Mesenchymal stem cell (in vitro differentiated cells and primary cell): Measurements from ENCODE around the gene PTPA.

ENCODE experiments used
- DNase-seq: peaks from one replicate; pipeline ENCODE4 v3.0.0-alpha.2; 2013
- H2AFZ ChIP-seq: one replicate; pipeline ENCODE4 v1.6.1; 2013; ENCODE audit warnings: low read depth, mild to moderate bottlenecking, control low read depth, inconsistent platforms, low read length, moderate library complexity
- H2AK5ac ChIP-seq: 2 replicates; pipeline ENCODE4 v1.6.1; 2013; ENCODE audit warnings: low read length, moderate library complexity, mild to moderate bottlenecking, inconsistent platforms; ENCODE audit not compliant: severe bottlenecking
- H2BK120ac ChIP-seq: one replicate; pipeline ENCODE4 v1.6.1; 2013; ENCODE audit warnings: low read depth, mild to moderate bottlenecking, inconsistent platforms, low read length, moderate library complexity
- H2BK12ac ChIP-seq, 2 experiments: one replicate each; pipeline ENCODE4 v1.6.1; 2013; ENCODE audit warnings: inconsistent platforms in 2 of 2, low read length in 2 of 2, mild to moderate bottlenecking in 2 of 2, moderate library complexity in 2 of 2, control low read depth in 1 of 2
- H2BK15ac ChIP-seq: one replicate; pipeline ENCODE4 v1.6.1; 2013; ENCODE audit warnings: mild to moderate bottlenecking, low read depth, inconsistent platforms; ENCODE audit not compliant: poor library complexity, severe bottlenecking
- H2BK5ac ChIP-seq: 2 replicates; pipeline ENCODE4 v1.6.1; 2013; ENCODE audit warnings: low read depth, mild to moderate bottlenecking, low read length, control low read depth, inconsistent platforms; ENCODE audit not compliant: poor library complexity, severe bottlenecking
- H3K14ac ChIP-seq, 2 experiments: one replicate each; pipeline ENCODE4 v1.6.1; 2013; ENCODE audit warnings: inconsistent platforms in 2 of 2, low read length in 2 of 2, control low read depth in 1 of 2, mild to moderate bottlenecking in 1 of 2, moderate library complexity in 1 of 2
- H3K18ac ChIP-seq, 2 experiments: one replicate each; pipeline ENCODE4 v1.6.1; 2013; ENCODE audit warnings: inconsistent platforms in 2 of 2, low read length in 2 of 2, control low read depth in 1 of 2, low read depth in 1 of 2, mild to moderate bottlenecking in 1 of 2
- H3K23ac ChIP-seq, 2 experiments: one replicate each; pipeline ENCODE4 v1.6.1; 2013; ENCODE audit warnings: inconsistent platforms in 2 of 2, low read length in 2 of 2, mild to moderate bottlenecking in 2 of 2, moderate library complexity in 2 of 2, control low read depth in 1 of 2
- H3K27ac ChIP-seq: 2 replicates; pipeline ENCODE4 v1.5.1; 2013; ENCODE audit warnings: mild to moderate bottlenecking, moderate library complexity, low read length, control low read depth, inconsistent platforms; ENCODE audit not compliant: poor library complexity, severe bottlenecking
- H3K27me3 ChIP-seq, 2 experiments: 2 replicates each; pipeline versions ENCODE4 v1.6.1 to v1.7.0; 2013; ENCODE audit warnings: low read length in 2 of 2, mild to moderate bottlenecking in 2 of 2, moderate library complexity in 2 of 2, control low read depth in 1 of 2, inconsistent platforms in 1 of 2; ENCODE audit not compliant: control insufficient read depth in 1 of 2, insufficient read depth in 1 of 2
- H3K36me3 ChIP-seq, 2 experiments: 2 replicates each; pipeline versions ENCODE4 v1.6.1 to v1.7.0; 2013; ENCODE audit warnings: low read length in 2 of 2, control low read depth in 1 of 2, inconsistent platforms in 1 of 2, low read depth in 1 of 2, mild to moderate bottlenecking in 1 of 2; ENCODE audit not compliant: insufficient read depth in 2 of 2, control insufficient read depth in 1 of 2
- H3K4ac ChIP-seq, 2 experiments: one replicate each; pipeline ENCODE4 v1.6.1; 2013; ENCODE audit warnings: inconsistent platforms in 2 of 2, low read length in 2 of 2, mild to moderate bottlenecking in 2 of 2, moderate library complexity in 2 of 2, control low read depth in 1 of 2, low read depth in 1 of 2
- H3K4me1 ChIP-seq: 2 replicates; pipeline ENCODE4 v1.6.1; 2013; ENCODE audit warnings: low read depth, low read length, control low read depth; ENCODE audit not compliant: control insufficient read depth, insufficient read depth
- H3K4me2 ChIP-seq: 2 replicates; pipeline ENCODE4 v1.6.1; 2013; ENCODE audit warnings: low read length, mild to moderate bottlenecking, inconsistent platforms; ENCODE audit not compliant: poor library complexity, severe bottlenecking
- H3K4me3 ChIP-seq, 2 experiments: 2 replicates each; pipeline versions ENCODE4 v1.5.1 to v1.7.0; 2013; ENCODE audit warnings: low read length in 2 of 2, mild to moderate bottlenecking in 2 of 2, control low read depth in 1 of 2, low read depth in 1 of 2; ENCODE audit not compliant: insufficient read depth in 1 of 2
- H3K79me1 ChIP-seq: replicated peaks from 2 replicates; pipeline ENCODE4 v1.6.1; 2013; ENCODE audit warnings: mild to moderate bottlenecking, control low read depth, low read length, inconsistent platforms; ENCODE audit not compliant: poor library complexity, severe bottlenecking
- H3K9ac ChIP-seq: 2 replicates; pipeline ENCODE4 v1.7.0; 2013; ENCODE audit warnings: mild to moderate bottlenecking, low read length, moderate library complexity
- H3K9me3 ChIP-seq: 2 replicates; pipeline ENCODE4 v1.7.0; 2013; ENCODE audit warnings: mild to moderate bottlenecking, low read length; ENCODE audit not compliant: control insufficient read depth
- H4K8ac ChIP-seq: one replicate; pipeline ENCODE4 v1.6.1; 2013; ENCODE audit warnings: inconsistent platforms, mild to moderate bottlenecking, low read length, moderate library complexity
- H4K91ac ChIP-seq: one replicate; pipeline ENCODE4 v1.6.1; 2013; ENCODE audit warnings: mild to moderate bottlenecking, low read length, inconsistent platforms
- WGBS: methylation state at CpG from one replicate; pipeline ENCODE4 v1.1.7; 2013; ENCODE audit warnings: mixed read lengths; 5-methylcytosine and 5-hydroxymethylcytosine counted together

PTPA gene

DNA sequence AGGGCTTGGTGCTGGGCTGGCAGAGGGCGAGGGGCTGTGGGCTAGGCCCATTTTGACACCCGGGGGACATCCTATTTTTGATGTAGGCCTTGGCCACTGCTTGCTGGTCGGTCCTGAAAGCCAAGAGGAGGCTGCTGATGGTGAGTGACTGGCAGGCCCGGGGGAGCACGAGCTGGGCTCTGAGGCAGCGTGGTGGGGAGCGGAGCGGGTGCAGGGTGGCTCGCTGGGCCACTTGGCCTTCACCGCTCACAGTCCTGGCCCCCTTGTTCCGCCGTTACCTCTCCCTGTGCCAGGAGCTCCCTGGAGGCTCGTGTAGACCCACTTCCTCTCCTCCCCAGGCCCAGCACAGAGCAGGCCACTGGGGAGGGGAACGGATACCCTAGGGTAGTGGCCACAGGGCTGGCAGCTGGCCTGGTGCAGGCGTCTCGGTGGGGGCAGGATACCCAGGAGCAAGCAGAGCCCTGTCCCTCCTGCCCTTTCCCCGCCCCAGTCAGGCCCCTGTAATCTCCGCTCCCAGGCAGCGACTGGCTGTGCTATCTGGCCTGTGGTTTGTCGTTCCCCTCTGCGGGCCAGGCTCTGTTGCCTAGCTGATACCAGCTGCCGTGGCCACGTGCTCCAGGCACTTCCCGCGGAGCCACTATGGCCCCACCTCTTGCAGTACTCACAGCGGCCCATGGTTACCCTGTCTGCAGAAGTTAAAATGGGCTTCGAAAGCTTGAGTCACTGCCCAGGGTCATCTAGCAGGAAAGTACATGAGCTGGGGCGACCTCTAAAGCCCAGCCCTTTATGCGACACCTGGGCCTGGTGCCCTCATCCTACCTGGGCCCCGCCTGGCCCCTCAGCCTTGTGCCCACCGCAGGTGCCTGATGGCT is 42.0 kb upstream of the PTPA start:
- Histone ChIP-seq H3K14ac (no peak overlapping the region), H3K23ac (no peak overlapping the region), H3K9ac (no peak overlapping the region), H2BK12ac (no peak overlapping the region), H3K4ac (no peak overlapping the region), H3K79me1 (no peaks in the 10 kb centered on the region), H3K27ac (no peak overlapping the region), H3K4me3 (no peak overlapping the region), H3K9me3 (no peaks in the 10 kb centered on the region), H2BK5ac (no peak overlapping the region), H2BK15ac (no peak overlapping the region), H2AFZ (no peak overlapping the region), H3K4me1 (no peaks in the 10 kb centered on the region), H3K36me3 (peaks cover 37 to 69% of the 10 kb centered on the region in 2 experiments), H3K27me3 (no peaks in the 10 kb centered on the region), H4K8ac (no peak overlapping the region), H3K18ac (no peak overlapping the region), H2AK5ac (no peak overlapping the region), H4K91ac (peak overlapping the region; percentile 45), H3K4me2 (no peak overlapping the region), H2BK120ac (no peak overlapping the region)
- no peak for DNase-seq
- 91% methylated on average over 27 of the region's 31 CpGs for WGBS

DNA sequence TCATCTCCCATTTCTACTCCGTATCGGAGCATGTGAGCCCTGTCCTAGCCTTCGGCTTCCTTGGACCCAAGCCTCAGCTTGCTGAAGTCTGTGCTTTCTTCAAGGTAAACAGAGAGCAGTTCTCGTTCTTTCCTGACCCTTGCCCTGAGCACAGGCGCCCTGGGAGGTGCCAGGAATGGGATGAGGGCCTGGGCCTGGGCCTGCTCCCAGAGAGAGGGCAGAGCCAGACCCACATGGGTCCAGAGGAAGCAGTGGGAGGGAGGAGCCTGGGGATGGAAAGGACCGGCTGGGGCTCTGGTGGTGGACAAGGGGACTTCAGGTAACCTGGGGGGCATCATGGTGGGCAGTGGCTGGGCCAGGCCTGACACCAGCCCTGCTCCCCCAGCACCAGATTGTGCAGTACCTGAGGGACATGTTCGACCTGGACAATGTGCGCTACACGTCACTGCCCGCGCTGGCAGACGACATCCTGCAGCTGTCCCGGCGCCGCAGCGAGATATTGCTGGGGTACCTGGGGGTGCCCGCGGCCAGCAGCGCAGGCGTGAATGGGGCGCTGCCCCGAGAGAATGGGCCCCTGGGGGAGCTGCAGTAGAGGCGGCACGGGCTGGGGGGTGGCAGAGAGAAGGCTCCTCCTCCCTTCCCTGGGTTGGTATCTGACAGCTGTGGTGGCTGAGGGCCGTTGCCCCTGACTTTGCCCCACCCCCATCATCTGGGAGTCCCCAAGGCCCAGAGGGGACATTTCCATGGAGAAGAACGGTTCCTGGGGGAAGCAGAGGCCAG is 41.2 kb upstream of the PTPA start:
- Histone ChIP-seq H2BK12ac (no peak overlapping the region), H2BK120ac (no peak overlapping the region), H2AK5ac (no peak overlapping the region), H2AFZ (no peak overlapping the region), H3K9ac (no peak overlapping the region), H3K4ac (no peak overlapping the region), H3K9me3 (no peaks in the 10 kb centered on the region), H3K4me2 (no peak overlapping the region), H3K18ac (no peak overlapping the region), H3K36me3 (peaks cover 31 to 62% of the 10 kb centered on the region in 2 experiments), H4K8ac (no peak overlapping the region), H3K4me1 (no peaks in the 10 kb centered on the region), H3K14ac (no peak overlapping the region), H4K91ac (no peak overlapping the region), H3K27me3 (no peaks in the 10 kb centered on the region), H2BK15ac (no peak overlapping the region), H3K79me1 (no peaks in the 10 kb centered on the region), H3K4me3 (no peak overlapping the region), H3K23ac (no peak overlapping the region), H2BK5ac (no peak overlapping the region), H3K27ac (no peak overlapping the region)
- DNase-seq: no peak
- WGBS: 94% methylated on average over 21 of the region's 26 CpGs

DNA sequence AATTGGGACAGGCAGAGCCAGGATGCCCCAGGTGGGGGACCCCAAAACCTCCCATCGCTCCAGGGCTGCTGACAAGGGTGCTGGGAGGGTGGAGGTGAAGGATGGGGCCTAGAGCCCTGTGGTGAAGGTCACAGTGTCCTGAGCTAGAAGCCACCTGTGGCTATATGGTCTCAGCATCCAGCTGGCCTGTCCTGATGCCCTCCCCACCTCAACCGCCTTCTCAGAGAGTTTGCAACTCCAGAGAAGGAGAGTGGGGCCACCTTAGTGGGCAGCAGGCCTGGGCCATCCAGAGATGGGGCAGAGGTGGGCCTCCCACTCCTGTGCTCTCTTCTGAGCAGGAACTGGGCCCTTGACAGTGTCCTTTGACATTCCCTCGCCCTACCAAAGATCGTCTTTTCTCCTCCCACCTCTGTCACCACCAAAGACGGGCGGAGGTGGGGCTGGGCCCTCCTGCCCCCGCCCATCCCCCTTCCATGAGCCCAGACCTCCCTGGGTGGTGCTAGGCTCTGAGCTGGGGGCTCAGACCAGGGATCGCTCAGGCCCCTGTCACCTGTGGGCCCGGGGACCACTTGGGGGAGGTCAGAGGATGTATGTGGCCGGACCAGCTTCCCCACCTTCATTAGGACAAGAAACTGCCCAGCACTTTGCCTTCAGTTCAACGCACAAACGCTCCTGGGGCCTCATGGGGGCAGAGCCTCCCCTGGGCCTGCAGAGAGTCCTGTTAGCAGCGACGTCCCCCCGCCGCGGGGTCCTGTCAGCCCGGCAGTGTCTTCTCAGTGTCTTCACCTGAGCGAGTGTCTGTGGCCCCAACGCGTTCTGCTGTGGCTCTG is 40.3 kb upstream of the PTPA start:
- Histone ChIP-seq H3K18ac (no peak overlapping the region), H3K27me3 (no peaks in the 10 kb centered on the region), H2BK12ac (no peak overlapping the region), H3K9ac (no peak overlapping the region), H2BK120ac (no peak overlapping the region), H2BK5ac (no peak overlapping the region), H3K79me1 (no peaks in the 10 kb centered on the region), H3K4me3 (no peak overlapping the region), H4K91ac (no peak overlapping the region), H4K8ac (no peak overlapping the region), H2AK5ac (no peak overlapping the region), H3K9me3 (no peaks in the 10 kb centered on the region), H2AFZ (no peak overlapping the region), H3K36me3 (peaks cover 24 to 54% of the 10 kb centered on the region in 2 experiments), H3K4me1 (no peaks in the 10 kb centered on the region), H3K23ac (no peak overlapping the region), H2BK15ac (no peak overlapping the region), H3K4ac (no peak overlapping the region), H3K4me2 (no peak overlapping the region), H3K14ac (no peak overlapping the region), H3K27ac (no peak overlapping the region)
- no peak for DNase-seq
- 82% methylated on average over 21 of the region's 21 CpGs for WGBS
